GM18526 (cell line): ENCODE data around the gene SEC16A.

ENCODE experiments used
- POLR2A ChIP-seq: IDR thresholded peaks from 3 replicates; pipeline ENCODE4 v1.6.1; 2011; ENCODE audit not compliant: insufficient read length; ENCODE audit errors: extremely low read depth

Gene SEC16A

DNA sequence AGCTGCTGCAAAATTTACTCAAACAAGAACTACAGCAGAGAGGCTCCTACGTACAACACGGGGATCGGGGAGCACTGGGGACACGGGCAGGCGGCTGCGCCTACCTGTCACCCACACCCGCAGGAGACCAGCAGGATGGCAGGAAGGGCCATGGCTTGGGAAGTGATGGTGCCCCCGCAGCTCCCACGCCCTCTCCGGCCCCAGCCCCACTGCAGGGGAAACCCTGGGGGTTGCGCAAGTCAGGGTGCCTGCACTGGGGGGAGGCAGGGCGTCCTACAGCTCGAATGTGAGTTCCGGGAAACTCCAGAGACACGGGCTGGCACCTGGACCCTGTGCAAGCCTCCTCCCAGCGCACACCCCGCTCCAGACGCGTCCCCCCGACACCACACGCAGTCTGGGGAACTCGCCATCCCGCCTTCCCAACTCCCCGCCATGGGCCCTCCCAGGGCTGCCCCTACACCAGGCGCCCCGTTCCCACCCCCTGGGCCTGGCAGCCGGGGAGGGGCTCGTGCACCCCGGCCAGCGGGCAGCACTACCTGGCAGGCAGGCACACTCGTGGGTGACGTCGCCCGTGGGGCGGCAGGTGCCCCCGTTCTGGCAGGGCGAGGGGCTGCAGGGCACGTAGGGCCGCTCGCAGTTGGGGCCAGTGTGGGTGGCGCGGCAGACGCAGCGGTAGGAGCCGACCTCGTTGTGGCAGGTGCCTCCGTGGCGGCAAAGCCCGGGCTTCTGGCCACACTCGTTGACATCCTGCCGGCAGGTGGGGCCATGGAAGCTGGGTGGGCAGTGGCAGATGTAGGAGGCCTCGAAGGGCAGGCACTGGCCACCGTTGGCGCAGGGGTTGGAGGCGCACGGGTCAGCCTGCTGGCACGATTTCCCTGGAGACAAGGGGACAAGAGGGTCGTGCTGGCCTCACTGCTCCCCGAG lies 39.7 kb upstream of the SEC16A start:
- TF ChIP-seq POLR2A, result no peak

DNA sequence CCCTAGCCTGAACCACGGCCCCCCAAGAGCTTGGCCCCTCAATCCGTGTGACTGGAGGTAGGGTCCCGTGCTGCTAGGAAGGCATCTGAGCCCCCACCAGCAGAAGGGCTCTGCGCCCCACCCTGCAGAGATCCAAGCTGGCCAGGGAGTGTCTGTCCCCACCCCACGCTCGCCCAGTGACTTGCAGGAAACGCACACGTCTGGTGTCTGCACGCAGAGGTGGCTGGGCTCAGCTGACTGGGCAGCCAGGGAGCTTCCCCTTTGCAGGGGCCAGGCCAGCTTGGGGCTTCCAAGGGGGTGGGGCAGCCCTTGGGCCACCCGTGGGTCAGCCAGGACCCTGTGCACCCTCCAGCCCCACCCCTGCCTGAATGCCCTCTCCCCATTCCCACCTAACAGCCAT lies 38.7 kb upstream of the SEC16A start:
- no peak for TF ChIP-seq POLR2A

GRCh38 chr9:136520053-136520540 lies 37.3 kb upstream of the SEC16A start:
- no peak for TF ChIP-seq POLR2A

- TF ChIP-seq POLR2A, result no peak
These were observed 36.6 kb upstream of the SEC16A start for GRCh38 chr9:136519263-136520052.

GRCh38 chr9:136518623-136519022 lies 35.8 kb upstream of the SEC16A start:
- TF ChIP-seq POLR2A, result no peak

DNA sequence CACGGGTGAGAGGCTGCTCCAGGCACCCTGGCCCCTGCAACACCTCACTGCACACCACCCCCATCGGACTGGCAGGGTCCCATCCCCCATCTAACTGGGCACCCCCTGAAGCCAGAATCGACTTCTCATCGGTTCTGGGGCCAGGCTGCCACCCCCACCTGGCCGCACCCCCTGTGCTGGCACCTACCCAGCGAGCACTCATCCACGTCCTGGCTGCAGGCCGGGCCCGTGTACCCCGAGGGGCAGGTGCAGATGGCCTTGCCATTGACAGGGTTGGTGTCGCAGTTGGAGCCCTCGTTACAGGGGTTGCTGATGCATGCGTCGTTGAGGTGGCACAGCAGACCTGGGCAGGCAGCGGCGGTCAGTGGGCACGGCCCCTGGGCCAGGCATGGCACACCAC lies 35.1 kb upstream of the SEC16A start:
- no peak for TF ChIP-seq POLR2A

DNA sequence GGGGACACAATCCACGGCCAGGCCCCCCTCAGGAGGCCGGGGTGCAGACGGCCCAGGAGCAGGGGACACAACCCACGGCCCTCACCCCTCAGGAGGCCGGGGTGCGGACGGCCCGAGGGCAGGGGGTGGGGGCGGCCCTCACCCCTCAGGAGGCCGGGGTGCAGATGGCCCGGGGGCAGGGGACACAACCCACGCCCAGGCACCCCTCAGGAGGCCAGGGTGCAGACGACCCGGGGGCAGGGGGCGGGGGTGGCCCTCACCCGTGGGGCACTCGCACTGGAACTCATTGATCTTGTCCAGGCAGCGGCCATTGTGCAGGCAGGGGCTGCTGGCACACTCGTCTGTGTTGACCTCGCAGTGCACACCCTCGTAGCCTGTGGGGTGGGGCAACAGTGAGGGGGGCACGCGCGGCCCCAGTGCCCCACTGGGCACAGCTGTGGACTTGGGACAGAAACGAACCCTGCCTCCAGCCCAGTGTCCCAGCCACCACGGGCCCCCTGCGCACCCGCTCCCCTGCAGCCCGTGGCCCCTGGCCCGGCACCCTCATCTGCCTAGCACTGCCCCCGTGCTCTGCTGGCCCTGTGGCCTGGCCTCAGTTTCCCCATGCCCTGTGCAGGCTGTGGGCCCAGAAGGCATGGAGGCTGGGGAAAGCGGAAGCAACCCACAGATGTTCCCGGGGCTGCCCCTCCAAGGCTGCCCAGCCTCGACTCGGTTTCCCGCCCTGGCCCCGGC lies 34.3 kb upstream of the SEC16A start:
- TF ChIP-seq POLR2A, result no peak

- TF ChIP-seq POLR2A, result no peak
These were observed 33.4 kb upstream of the SEC16A start for GRCh38 chr9:136516191-136516654.

DNA sequence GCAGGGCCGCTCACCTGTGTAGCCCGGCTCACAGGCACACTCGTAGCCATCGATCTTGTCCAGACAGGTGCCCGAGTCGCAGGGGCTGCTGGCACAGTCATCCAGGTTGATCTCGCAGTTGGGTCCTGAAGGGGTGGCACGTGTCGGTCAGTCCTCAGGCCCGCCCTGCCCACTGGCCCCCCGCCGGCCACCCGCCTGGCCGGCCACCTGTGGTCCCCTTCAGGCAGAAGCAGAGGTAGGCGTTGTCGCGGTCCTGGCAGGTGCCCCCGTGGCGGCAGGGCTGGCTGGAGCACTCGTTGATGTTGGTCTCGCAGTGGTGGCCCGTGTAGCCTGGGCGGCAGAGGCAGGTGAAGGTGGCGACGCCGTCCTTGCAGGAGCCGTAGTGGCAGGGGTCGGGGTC lies 32.4 kb upstream of the SEC16A start:
- TF ChIP-seq POLR2A, result no peak

GRCh38 chr9:136514022-136514714 lies 31.3 kb upstream of the SEC16A start:
- no peak for TF ChIP-seq POLR2A

GRCh38 chr9:136513191-136513590 lies 30.4 kb upstream of the SEC16A start:
- no peak for TF ChIP-seq POLR2A

- TF ChIP-seq POLR2A, result no peak
These were observed 29.8 kb upstream of the SEC16A start for GRCh38 chr9:136512651-136513071.

DNA sequence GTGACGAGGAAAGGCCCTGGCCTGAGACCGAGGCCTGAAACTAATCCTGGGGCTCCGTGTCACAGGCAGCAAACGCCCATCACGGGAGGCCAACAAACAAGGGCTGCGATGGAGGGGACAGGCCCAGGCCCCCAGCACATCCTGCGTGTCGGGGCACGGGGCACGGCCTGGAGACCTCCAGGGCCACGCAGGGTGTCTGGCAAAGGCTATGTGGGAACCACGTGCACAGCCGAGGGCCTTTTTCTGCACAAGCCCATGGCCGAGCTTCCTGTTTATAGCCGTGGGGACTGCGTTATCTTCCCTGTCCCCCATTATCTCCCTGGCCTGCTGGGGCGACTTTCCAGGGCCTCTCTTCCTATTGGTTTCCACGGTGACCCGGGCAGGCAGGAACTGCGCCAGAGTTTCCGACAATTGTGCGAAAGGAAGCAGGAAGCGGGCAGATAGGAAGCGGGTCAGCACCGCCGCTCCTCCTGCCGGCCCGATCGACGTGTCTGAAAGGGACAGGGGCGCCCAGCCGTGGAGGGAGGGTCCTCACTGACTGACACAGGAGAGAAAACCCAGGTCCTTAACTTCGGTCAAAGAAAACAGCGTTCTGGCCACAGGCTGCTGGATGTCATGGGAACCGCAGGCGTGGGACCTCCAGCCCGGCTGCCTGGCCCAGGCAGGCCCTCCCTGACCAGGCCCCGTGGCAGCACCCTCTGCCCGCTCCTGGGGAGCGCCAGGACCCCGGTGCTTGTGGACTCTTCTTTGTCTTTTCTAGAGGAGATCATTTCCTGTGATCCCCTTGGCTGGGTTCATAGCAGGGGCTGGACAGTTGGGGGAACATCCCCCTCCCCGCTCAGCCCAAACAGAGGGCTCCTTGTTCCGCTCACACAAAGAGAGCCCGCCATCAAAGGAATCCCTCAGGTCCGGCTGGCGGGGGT lies 29.1 kb upstream of the SEC16A start:
- no peak for TF ChIP-seq POLR2A
